Endothelial cell of umbilical vein (primary cell): ENCODE results near the gene SESN1. TPM values are rescaled to one million over a fixed set of nuclear protein-coding genes. Genes with fewer than 3 reads are reported as not detected.

Source experiments
- BruUV-seq: library from RNA; stranded (reverse); fragments of 400-500 nt; replicated peaks from 2 replicates; lab custom pipeline; 2021; lab: Mats Ljungman, UMichigan
- CTCF ChIA-PET: fragments of 300-600, 350-600 bp; sonication (Branson Sonifier 250); formaldehyde crosslinking; loops from one replicate; lab custom pipeline; 2021; ENCODE audit warnings: antibody characterized with exemption, inconsistent platforms; lab: Charles Lee
- POLR2A ChIA-PET: fragments of 300-600, 350-600 bp; sonication (Branson Sonifier 250); formaldehyde crosslinking; loops from one replicate; lab custom pipeline; 2021; ENCODE audit warnings: antibody characterized with exemption, inconsistent platforms; lab: Charles Lee
- DNase-seq: peaks from one replicate; pipeline ENCODE4 v3.0.0-alpha.2; 2011; ENCODE audit warnings: low read depth, low spot score
- FAIRE-seq: peaks from 2 replicates; lab custom pipeline; 2011; peaks lifted over from hg19 to GRCh38; lab: Jason Lieb, UNC
- H2AFZ ChIP-seq: 2 replicates; pipeline ENCODE4 v1.6.0; 2012; ENCODE audit warnings: low read depth, low read length, control low read depth, inconsistent platforms
- H3K27ac ChIP-seq: 2 replicates; pipeline ENCODE4 v1.5.1; 2011; ENCODE audit warnings: low read depth, mild to moderate bottlenecking, control low read depth, low read length, moderate library complexity; ENCODE audit not compliant: insufficient read depth
- H3K27me3 ChIP-seq, 2 experiments: 2 replicates each; pipeline versions ENCODE4 v1.6.0 to v1.6.1; 2011; ENCODE audit warnings: low read length in 2 of 2, mixed read lengths in 1 of 2; ENCODE audit not compliant: control insufficient read depth in 2 of 2, insufficient read depth in 2 of 2
- H3K36me3 ChIP-seq, 2 experiments: 2 replicates in 1 of 2; 3 replicates in 1 of 2; pipeline ENCODE4 v1.5.1; 2011; ENCODE audit warnings: low read length in 2 of 2, mild to moderate bottlenecking in 1 of 2, moderate library complexity in 1 of 2; ENCODE audit not compliant: control insufficient read depth in 2 of 2, insufficient read depth in 2 of 2; ENCODE audit errors: extremely low read depth in 1 of 2
- H3K4me1 ChIP-seq: 3 replicates; pipeline ENCODE4 v1.5.1; 2011; ENCODE audit warnings: mild to moderate bottlenecking, low read length; ENCODE audit not compliant: control insufficient read depth, insufficient read depth; ENCODE audit errors: extremely low read depth
- H3K4me2 ChIP-seq: 2 replicates; pipeline ENCODE4 v1.6.1; 2011; ENCODE audit warnings: low read length, control low read depth, mixed read lengths; ENCODE audit not compliant: insufficient read depth
- H3K4me3 ChIP-seq, 3 experiments: fragments of 200-600 bp in 1 of 3; sonication (generic), shearing (Covaris generic) in 1 of 3; replicated peaks in 1 of 3; 2 replicates each; pipeline ENCODE4 v1.5.1; 2011 to 2016; ENCODE audit warnings: control low read depth in 3 of 3, low read length in 3 of 3, mild to moderate bottlenecking in 2 of 3, inconsistent platforms in 1 of 3, low read depth in 1 of 3, moderate library complexity in 1 of 3; ENCODE audit not compliant: insufficient read depth in 1 of 3
- H3K79me2 ChIP-seq: 2 replicates; pipeline ENCODE4 v1.6.0; 2012; ENCODE audit warnings: low read length, inconsistent platforms; ENCODE audit not compliant: control insufficient read depth, insufficient read depth
- H3K9ac ChIP-seq: replicated peaks from 2 replicates; pipeline ENCODE3; 2011; ENCODE audit warnings: low read length, control low read depth; ENCODE audit not compliant: insufficient read depth; ENCODE audit errors: extremely low read depth
- H3K9me1 ChIP-seq: replicated peaks from 3 replicates; pipeline ENCODE4 v1.6.0; 2011; ENCODE audit warnings: mild to moderate bottlenecking, low read length; ENCODE audit not compliant: control insufficient read depth, insufficient read depth; ENCODE audit errors: extremely low read depth
- H3K9me3 ChIP-seq: replicated peaks from 2 replicates; pipeline ENCODE4 v1.5.1; 2012; ENCODE audit warnings: low read length, inconsistent platforms; ENCODE audit not compliant: control insufficient read depth, insufficient read depth
- H4K20me1 ChIP-seq: replicated peaks from 2 replicates; pipeline ENCODE3; 2011; ENCODE audit warnings: mild to moderate bottlenecking, low read length; ENCODE audit not compliant: control insufficient read depth, insufficient read depth; ENCODE audit errors: extremely low read depth
- CTCF ChIP-seq, 2 donors: IDR thresholded peaks; 1 replicate in 1 of 2; 2 replicates in 1 of 2; pipeline ENCODE4 v1.5.1; 2011; ENCODE audit warnings: low read length in 2 of 2, mild to moderate bottlenecking in 2 of 2, moderate library complexity in 2 of 2, control low read depth in 1 of 2, inconsistent platforms in 1 of 2, low read depth in 1 of 2; ENCODE audit not compliant: insufficient read depth in 1 of 2; ENCODE audit errors: extremely low read depth in 1 of 2
- EZH2 ChIP-seq: IDR thresholded peaks from 2 replicates; pipeline ENCODE4 v1.6.1; 2012; ENCODE audit warnings: borderline replicate concordance, low read depth, mild to moderate bottlenecking, moderate library complexity, low read length, inconsistent platforms; ENCODE audit not compliant: severe bottlenecking
- FOS ChIP-seq: IDR thresholded peaks from 2 replicates; pipeline ENCODE4 v1.6.1; 2011; ENCODE audit warnings: mild to moderate bottlenecking, low read length, moderate library complexity, borderline replicate concordance; ENCODE audit not compliant: insufficient read depth
- GATA2 ChIP-seq: IDR thresholded peaks from 2 replicates; pipeline ENCODE4 v1.7.0; 2011; ENCODE audit warnings: low read depth, mild to moderate bottlenecking, moderate library complexity, mixed read lengths, low read length; ENCODE audit not compliant: insufficient read length, insufficient read depth
- JUN ChIP-seq: IDR thresholded peaks from 2 replicates; pipeline ENCODE4 v1.6.1; 2011; ENCODE audit warnings: borderline replicate concordance, low read depth; ENCODE audit not compliant: insufficient read length, insufficient read depth
- MAX ChIP-seq: IDR thresholded peaks from 2 replicates; pipeline ENCODE4 v1.6.1; 2011; ENCODE audit not compliant: insufficient read depth, insufficient read length
- MYC ChIP-seq: IDR thresholded peaks from one replicate; pipeline ENCODE4 v1.6.1; 2011; ENCODE audit warnings: mild to moderate bottlenecking, low read depth, low read length
- POLR2A ChIP-seq: IDR thresholded peaks from 2 replicates; pipeline ENCODE4 v1.6.1; 2012; ENCODE audit warnings: low read depth, mild to moderate bottlenecking, control low read depth, low read length
- POLR2AphosphoS5 ChIP-seq: IDR thresholded peaks from 2 replicates; pipeline ENCODE4 v1.6.1; 2012; ENCODE audit warnings: low read depth, mild to moderate bottlenecking, control low read depth, low read length, moderate library complexity; ENCODE audit not compliant: insufficient read depth
- dilution Hi-C: fragments of 300-500 bp; cut with MboI; formaldehyde crosslinking; loops from one replicate; pipeline ENCODE4 v1.15.0; 2019; ENCODE audit warnings: low sequenced_read_pairs; ENCODE audit not compliant: extremely low pct_ligation_motif_present
- intact Hi-C: fragments of 100-400 bp; cut with micrococcal nuclease; formaldehyde crosslinking; loops from one replicate; pipeline ENCODE4 v1.10.0; 2022
- polyA plus RNA-seq, 4 experiments: library from polyadenylated mRNA; depleted of rRNA in 3 of 4; stranded (reverse) in 3 of 4; unstranded in 1 of 4; fragments of >200 nt; gene quantifications; 2 replicates each; pipeline versions ENCODE4 v1.2.1 to v1.2.3, GENCODE V29; 2011 to 2012; ENCODE audit warnings: missing spikeins in 1 of 4
- total RNA-seq: library from RNA; stranded (reverse); gene quantifications from 2 replicates; pipeline ENCODE4 v1.2.3, GENCODE V29; 2021

Gene SESN1
- total and polyA plus RNA-seq, 2 donors (not counting 3 experiments of a cell fraction or from before 2014, with no cell fraction given): 7.1 to 15.6 TPM

- no peak overlapping the region for H3K4me2 ChIP-seq
- dilution Hi-C loops (no loop called here), intact Hi-C loops (no loop called here)
- H3K9me1 ChIP-seq: no peaks in the 10 kb centered on the region
- POLR2A ChIA-PET: no interaction called here
- TF ChIP-seq JUN: no peak
- TF ChIP-seq GATA2: no peak
- no peak for TF ChIP-seq POLR2A
- no peak for TF ChIP-seq MYC
- no peak for TF ChIP-seq EZH2
- peaks cover 29% of the 10 kb centered on the region for H3K79me2 ChIP-seq
- FAIRE-seq (no peak), DNase-seq (no peak)
- H3K4me1 ChIP-seq: no peaks in the 10 kb centered on the region
- no peaks in the 10 kb centered on the region for H4K20me1 ChIP-seq
- H3K9me3 ChIP-seq: no peaks in the 10 kb centered on the region
- no peaks in the 10 kb centered on the region for H3K36me3 ChIP-seq
- no peak overlapping the region for H3K4me3 ChIP-seq
- H3K9ac ChIP-seq: no peak overlapping the region
- H3K27me3 ChIP-seq: no peaks in the 10 kb centered on the region
- no peak overlapping the region for H3K27ac ChIP-seq
- CTCF ChIA-PET: no interaction called here
- no TSS peak for BruUV-seq
- no peak overlapping the region for H2AFZ ChIP-seq
Observed at GRCh38 chr6:109103942-109104341, 9.3 kb upstream of the SESN1 start.

GRCh38 chr6:109102762-109103161, 8.1 kb upstream of the SESN1 start:
- intact Hi-C loops (no loop called here), dilution Hi-C loops (no loop called here)
- BruUV-seq: no TSS peak

More at GRCh38 chr6:109102762-109103161, 8.1 kb upstream of the SESN1 start:
- H3K27me3 ChIP-seq: no peaks in the 10 kb centered on the region
- ChIA-PET POLR2A (no interaction called here), CTCF (no interaction called here)
- H3K9me1 ChIP-seq: no peaks in the 10 kb centered on the region
- H3K4me3 ChIP-seq: no peak overlapping the region
- no peak overlapping the region for H2AFZ ChIP-seq
- no peaks in the 10 kb centered on the region for H3K9me3 ChIP-seq
- no peak overlapping the region for H3K9ac ChIP-seq
- no peak for DNase-seq
- H3K4me2 ChIP-seq: no peak overlapping the region
- no peaks in the 10 kb centered on the region for H4K20me1 ChIP-seq
- peaks cover 36% of the 10 kb centered on the region for H3K79me2 ChIP-seq
- no peaks in the 10 kb centered on the region for H3K36me3 ChIP-seq
- no peak overlapping the region for H3K27ac ChIP-seq
- no peaks in the 10 kb centered on the region for H3K4me1 ChIP-seq
- FAIRE-seq: no peak
- TF ChIP-seq JUN (no peak), FOS (no peak), MYC (no peak), EZH2 (no peak), POLR2A (no peak), GATA2 (no peak), POLR2AphosphoS5 (no peak), MAX (no peak), CTCF (IDR thresholded peaks at IDR 0.05; ENCODE audit: extremely low read depth in 1 of 2, insufficient read depth in 1 of 2, low read depth in 1 of 2, low read length in 2 of 2) (no peak)
